PFSK-1 (cell line): Measurements from ENCODE around the gene SYT14.

ENCODE experiments used
- POLR2AphosphoS5 ChIP-seq: IDR thresholded peaks from 2 replicates; pipeline ENCODE4 v1.6.1; 2012; ENCODE audit warnings: low read depth, mild to moderate bottlenecking, control low read depth, low read length, moderate library complexity
- SIN3A ChIP-seq: IDR thresholded peaks from 2 replicates; pipeline ENCODE4 v1.6.1; 2012; ENCODE audit warnings: mild to moderate bottlenecking, low read length, moderate library complexity, borderline replicate concordance; ENCODE audit not compliant: insufficient read depth

- TF ChIP-seq SIN3A (no peak), POLR2AphosphoS5 (no peak)
Measured at GRCh38 chr1:210195635-210196160, 257.7 kb downstream of the SYT14 start.
